BLaER1 treated with 17β-estradiol and CSF1 and Interleukin-3, amounts not matched to agents 10 nM and 100 nM (cell line): ENCODE data around the gene TRIM15.
A peak's percentile ranks its signal among the peaks of the same experiment; 100 is the strongest.
"Not testable (repeated sequence)": the region's sequence is repeated elsewhere in the genome, so short reads cannot be mapped to it uniquely, and the experiment has no call there.

Source experiments
- H3K27ac ChIP-seq, 11 experiments: shearing (Covaris generic); formaldehyde crosslinking; 2 replicates each; pipeline ENCODE4 v1.8.1; 2022
- H3K27me3 ChIP-seq, 11 experiments: shearing (Covaris generic); formaldehyde crosslinking; 2 replicates each; pipeline ENCODE4 v1.8.1; 2022
- H3K36me3 ChIP-seq, 11 experiments: shearing (Covaris generic); formaldehyde crosslinking; 2 replicates each; pipeline ENCODE4 v1.8.1; 2022
- H3K4me1 ChIP-seq, 10 experiments: shearing (Covaris generic); formaldehyde crosslinking; 2 replicates each; pipeline ENCODE4 v1.8.1; 2022
- H3K4me2 ChIP-seq, 11 experiments: shearing (Covaris generic); formaldehyde crosslinking; 2 replicates each; pipeline ENCODE4 v1.8.1; 2022
- H3K4me3 ChIP-seq, 10 experiments: shearing (Covaris generic); formaldehyde crosslinking; 2 replicates each; pipeline ENCODE4 v1.8.1; 2022
- H3K9ac ChIP-seq, 11 experiments: shearing (Covaris generic); formaldehyde crosslinking; 2 replicates each; pipeline ENCODE4 v1.8.1; 2022
- H3K9me3 ChIP-seq, 11 experiments: shearing (Covaris generic); formaldehyde crosslinking; replicated peaks in 1 of 11; 2 replicates each; pipeline ENCODE4 v1.8.1; 2022
- H4K20me1 ChIP-seq, 11 experiments: shearing (Covaris generic); formaldehyde crosslinking; 2 replicates each; pipeline ENCODE4 v1.8.1; 2022
- Cebpa-rat ChIP-seq, 11 experiments: shearing (Covaris generic); IDR thresholded peaks; 2 replicates each; pipeline ENCODE4 v1.8.1; 2022

The TRIM15 gene

DNA sequence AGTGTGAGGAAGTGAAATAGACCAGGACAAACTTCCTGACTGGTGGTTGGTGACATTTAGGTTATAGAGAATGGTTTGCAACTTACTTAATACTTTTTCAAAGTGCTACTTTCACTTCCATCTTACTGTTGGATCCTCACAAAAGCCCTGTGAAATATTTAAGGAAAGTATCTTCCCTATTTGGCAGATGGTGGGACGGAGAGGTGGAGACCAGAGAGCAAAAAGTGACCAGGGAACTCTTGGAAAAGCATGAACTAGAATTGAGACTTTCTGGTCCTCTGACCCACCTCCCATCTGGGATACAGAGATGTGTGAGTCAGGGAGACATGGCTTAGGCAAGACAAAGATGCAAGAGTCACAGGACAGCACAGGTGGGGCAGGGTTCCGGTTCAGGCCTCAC is 5.3 kb upstream of the TRIM15 start:
- Histone ChIP-seq H3K27ac (no peak overlapping the region), H3K9ac (no peak overlapping the region), H3K27me3 (no peaks in the 10 kb centered on the region), H3K9me3 (no peaks in the 10 kb centered on the region), H3K36me3 (no peaks in the 10 kb centered on the region), H4K20me1 (no peaks in the 10 kb centered on the region), H3K4me3 (no peak overlapping the region), H3K4me1 (peaks cover 1 to 15% (median 6%) of the 10 kb centered on the region in 10 experiments; a peak in 19 of 20 replicates), H3K4me2 (peak overlapping the region in 5 of 11 experiments; percentile 2 to 33 (median 28); a peak in 6 of 22 replicates)
- TF ChIP-seq Cebpa-rat (IDR thresholded peaks at IDR 0.05): no peak

DNA sequence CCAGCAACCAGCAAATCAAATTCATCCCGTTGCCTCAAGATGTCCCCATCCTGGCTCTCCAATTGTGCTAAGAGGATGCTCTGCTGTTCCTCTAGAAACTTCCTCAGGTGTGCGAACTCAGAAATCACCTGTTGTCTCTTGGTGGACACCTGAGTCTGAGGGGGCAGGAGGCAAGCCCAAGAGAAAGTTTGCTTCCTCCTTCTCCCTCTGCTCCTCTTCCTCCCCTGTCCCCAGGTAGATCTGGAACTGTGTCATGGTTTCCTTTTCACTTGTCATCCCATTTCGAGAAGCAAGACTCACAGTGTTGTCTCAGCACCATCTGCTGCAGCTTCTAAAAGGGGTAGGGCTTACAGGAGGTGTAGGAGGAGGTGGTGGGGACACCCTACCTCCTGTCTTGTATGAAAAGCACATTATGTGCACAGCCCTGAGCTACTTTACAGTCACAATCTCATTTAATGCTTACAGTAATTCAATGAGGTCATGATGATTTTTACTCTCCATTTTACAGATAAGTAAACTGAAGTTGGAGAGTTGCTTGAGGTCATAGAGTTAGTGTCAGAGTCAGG is 4.8 kb upstream of the TRIM15 start:
- Histone ChIP-seq H3K27me3 (no peaks in the 10 kb centered on the region), H3K9me3 (no peaks in the 10 kb centered on the region), H3K9ac (no peak overlapping the region), H3K27ac (no peak overlapping the region), H3K4me1 (peaks cover 6 to 21% (median 10%) of the 10 kb centered on the region in 10 experiments; a peak in 19 of 20 replicates), H3K4me2 (peak overlapping the region in 5 of 11 experiments; percentile 2 to 33 (median 28); a peak in 4 of 22 replicates), H3K36me3 (no peaks in the 10 kb centered on the region), H3K4me3 (no peak overlapping the region), H4K20me1 (no peaks in the 10 kb centered on the region)
- TF ChIP-seq Cebpa-rat (IDR thresholded peaks at IDR 0.05): no peak

DNA sequence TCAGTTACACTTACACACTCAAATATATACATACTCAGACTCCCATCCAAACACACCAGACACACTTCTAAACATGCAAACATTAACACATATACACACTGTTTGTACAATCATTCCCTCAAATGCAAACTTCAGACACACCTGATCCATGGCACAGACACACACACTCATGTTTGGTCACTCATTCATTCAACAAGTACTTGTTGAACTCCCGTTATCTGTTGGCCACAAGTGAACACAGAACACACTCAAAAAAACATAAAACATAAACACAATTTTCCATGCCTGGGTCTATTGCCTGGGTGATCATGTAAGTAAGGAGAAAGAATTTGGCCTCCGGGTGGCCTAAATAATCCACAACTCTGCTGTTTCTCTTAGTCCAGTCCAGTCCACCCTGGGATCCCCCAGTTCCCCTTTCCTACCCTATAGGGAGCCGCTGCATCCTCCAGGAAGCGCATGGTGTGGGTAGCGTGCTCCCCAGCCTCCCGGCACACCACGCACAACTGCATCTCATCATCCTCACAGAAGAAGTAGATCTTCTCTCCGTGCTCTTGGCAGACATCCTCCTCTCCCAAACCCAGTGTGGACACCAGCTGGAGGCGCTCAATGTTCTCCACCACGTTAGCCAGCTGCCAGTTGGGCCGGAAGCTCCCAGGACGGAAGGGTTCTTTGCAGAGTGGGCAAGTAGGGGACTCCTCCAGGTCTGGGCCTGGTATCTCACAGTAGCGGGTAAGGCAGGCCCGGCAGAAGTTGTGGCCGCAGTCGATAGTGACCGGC is 3.1 kb upstream of the TRIM15 start:
- Histone ChIP-seq H3K4me2 (no peak overlapping the region), H3K27ac (no peak overlapping the region), H4K20me1 (no peaks in the 10 kb centered on the region), H3K9ac (no peak overlapping the region), H3K9me3 (no peaks in the 10 kb centered on the region), H3K27me3 (no peaks in the 10 kb centered on the region), H3K36me3 (no peaks in the 10 kb centered on the region), H3K4me1 (peaks cover 6 to 22% (median 11%) of the 10 kb centered on the region in 10 experiments; a peak in 19 of 20 replicates), H3K4me3 (no peak overlapping the region)
- no peak for TF ChIP-seq Cebpa-rat (IDR thresholded peaks at IDR 0.05)

DNA sequence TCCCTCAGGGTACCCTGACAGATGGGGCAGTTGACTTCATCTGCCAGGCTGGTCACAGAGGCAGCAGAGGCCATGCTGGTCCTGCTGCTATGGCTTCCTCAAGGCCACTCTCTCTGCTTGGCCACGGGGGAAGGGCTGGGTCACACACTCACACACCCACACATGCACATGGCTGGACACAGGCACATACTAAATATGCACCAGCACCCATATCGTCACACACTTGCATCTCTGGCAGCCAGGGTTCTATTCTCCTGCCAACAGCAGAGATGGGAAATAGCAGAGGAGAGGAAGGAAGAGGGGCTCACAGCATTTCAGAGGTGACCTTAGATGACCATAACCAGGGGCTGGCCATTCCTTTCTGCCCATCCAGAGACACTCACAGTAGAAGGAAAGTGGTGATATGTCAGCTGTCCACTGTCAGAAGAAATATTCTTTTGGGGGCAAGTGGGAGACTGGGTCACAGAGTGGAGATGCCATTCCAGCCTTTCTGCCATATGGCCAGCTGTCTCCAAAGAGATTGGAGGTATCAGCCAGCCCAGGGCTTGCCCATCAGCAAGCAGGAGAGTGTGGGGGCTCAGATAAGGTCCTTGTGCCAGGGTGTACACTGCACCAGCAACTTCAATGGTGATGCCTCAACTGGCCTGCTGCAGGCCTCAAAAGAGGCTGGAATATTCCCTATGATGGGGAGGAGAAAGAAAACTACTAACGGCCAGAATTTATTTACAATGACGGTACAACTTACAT is 2.4 kb upstream of the TRIM15 start, which contains the start of gene TRIM10:
TSS of gene TRIM10 (minus strand) at position 427 of the 747 bp plus-strand sequence. CDS start at position 74, 353 bp downstream.
- no peaks in the 10 kb centered on the region for H3K36me3 ChIP-seq
- no peaks in the 10 kb centered on the region for H3K9me3 ChIP-seq
- H4K20me1 ChIP-seq: no peaks in the 10 kb centered on the region
- no peak for TF ChIP-seq Cebpa-rat (IDR thresholded peaks at IDR 0.05)
- no peak within 1 kb of the TSS for H3K4me2 ChIP-seq
- no peak within 1 kb of the TSS for H3K27ac ChIP-seq
- no peak within 1 kb of the TSS for H3K9ac ChIP-seq
- H3K4me1 ChIP-seq: peaks cover 6 to 22% (median 11%) of the 10 kb centered on the region in 10 experiments; a peak in 19 of 20 replicates
- H3K4me3 ChIP-seq: no peak within 1 kb of the TSS
- H3K27me3 ChIP-seq: no peaks in the 10 kb centered on the region

DNA sequence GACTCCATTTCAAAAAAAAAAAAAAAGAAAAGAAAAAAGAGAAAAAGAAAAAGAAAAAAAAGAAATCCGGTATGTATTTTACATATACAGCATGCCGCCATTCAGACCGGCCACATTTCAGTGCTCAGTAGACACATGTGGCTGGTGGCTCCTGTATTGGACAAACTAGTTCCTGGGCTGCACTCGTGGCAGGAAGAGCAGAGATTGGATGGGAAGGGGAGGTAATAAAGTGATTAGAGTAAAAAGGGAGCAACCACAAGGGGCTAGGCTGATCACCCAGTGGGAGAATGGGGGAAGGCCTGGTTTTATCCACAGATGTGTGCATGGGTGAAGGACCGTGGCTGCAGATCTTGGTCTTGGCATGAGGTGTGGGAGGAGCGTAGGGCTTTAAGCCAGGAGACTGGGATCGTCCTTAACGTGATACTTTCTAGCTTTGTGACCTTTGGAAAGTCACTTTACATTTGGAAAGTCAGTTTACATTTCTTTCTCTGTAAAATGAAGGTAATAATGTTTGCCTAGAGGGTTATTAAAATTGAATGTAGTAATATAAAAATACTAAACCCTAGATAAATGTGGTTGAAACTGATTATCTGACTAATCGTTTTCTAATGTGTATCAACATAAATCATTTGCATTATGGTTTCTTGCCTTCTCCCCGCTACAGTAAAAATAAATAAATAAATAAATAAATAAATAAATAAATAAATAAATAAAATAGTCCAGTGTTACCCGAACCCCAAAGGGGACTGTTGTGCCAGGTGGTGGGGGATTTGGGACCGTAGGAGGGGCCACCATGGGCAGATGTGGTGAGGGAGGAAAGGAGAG is 869 bp upstream of the TRIM15 start:
- Histone ChIP-seq H3K27me3 (no peaks in the 10 kb centered on the region), H3K36me3 (no peaks in the 10 kb centered on the region), H3K4me2 (peak overlapping the region in 8 of 11 experiments; percentile 8 to 46 (median 34); a peak in 8 of 22 replicates), H3K4me1 (peaks cover 6 to 21% (median 10%) of the 10 kb centered on the region in 10 experiments; a peak in 19 of 20 replicates), H3K27ac (no peak overlapping the region), H3K9ac (no peak overlapping the region), H3K9me3 (no peaks in the 10 kb centered on the region), H3K4me3 (no peak overlapping the region), H4K20me1 (no peaks in the 10 kb centered on the region)
- TF ChIP-seq Cebpa-rat (IDR thresholded peaks at IDR 0.05): no peak

DNA sequence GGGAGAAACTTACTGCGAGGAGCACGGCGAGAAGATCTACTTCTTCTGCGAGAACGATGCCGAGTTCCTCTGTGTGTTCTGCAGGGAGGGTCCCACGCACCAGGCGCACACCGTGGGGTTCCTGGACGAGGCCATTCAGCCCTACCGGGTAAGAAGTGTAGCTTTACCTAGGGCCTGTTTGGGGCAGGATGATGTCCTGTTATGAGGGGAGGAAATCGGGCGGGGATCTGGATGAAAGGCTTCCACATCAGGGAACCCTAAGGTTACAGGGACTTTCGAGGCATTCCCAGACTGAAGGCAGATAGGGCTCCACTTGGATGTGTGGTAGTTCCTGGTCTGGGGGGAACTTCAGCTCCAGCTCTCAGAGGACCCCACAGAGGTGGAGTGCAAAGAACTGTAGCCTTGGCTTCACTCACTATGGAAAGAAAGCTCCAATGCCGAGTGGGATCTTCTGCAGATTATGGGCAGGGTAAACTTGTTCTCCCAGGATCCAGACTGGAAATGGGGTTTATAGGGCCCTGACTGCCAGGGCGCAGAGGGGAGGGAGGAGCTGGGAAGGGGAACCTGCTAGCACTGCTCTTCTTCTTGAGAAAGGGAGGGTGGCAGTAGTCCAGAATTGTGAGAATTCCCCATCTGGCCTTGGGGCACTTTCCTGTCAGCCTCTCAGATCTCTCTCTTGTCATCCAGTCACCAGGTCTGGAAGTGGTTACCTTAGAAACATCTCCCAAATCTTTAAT is 740 bp downstream of the TRIM15 start:
- H3K9me3 ChIP-seq: no peaks in the 10 kb centered on the region
- H3K9ac ChIP-seq: no peak overlapping the region
- no peaks in the 10 kb centered on the region for H3K27me3 ChIP-seq
- no peak overlapping the region for H3K4me3 ChIP-seq
- H3K4me2 ChIP-seq: 0 out of 22 replicates have a peak overlapping the region, but pooled peaks of 1 of the 11 experiments have one; percentile 22
- H3K27ac ChIP-seq: no peak overlapping the region
- H4K20me1 ChIP-seq: no peaks in the 10 kb centered on the region
- peaks cover 0 to 10% (median 8%) of the 10 kb centered on the region in 10 experiments; a peak in 15 of 20 replicates for H3K4me1 ChIP-seq
- no peak for TF ChIP-seq Cebpa-rat (IDR thresholded peaks at IDR 0.05)
- no peaks in the 10 kb centered on the region for H3K36me3 ChIP-seq

DNA sequence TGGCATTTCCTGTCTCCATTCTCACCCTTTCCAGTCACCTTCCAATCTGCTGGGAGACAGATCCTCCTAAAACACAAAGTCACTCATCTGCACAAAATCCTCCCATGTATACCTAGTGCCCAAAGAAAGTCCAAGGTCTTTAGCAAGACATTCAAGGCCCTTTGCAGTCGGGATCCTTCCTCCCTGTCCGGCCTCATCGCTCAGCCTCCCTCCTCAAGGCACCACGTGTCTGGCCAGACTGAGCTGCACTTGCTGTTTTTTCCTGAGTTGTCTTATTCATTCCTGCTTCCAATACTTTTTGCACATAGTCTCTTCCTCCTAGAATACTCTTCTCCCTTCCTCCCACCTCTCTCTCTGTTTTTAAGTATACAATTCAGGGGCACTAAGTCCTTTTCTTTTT is 1.4 kb downstream of the TRIM15 start:
- H4K20me1 ChIP-seq: no peaks in the 10 kb centered on the region
- H3K36me3 ChIP-seq: no peaks in the 10 kb centered on the region
- H3K4me2 ChIP-seq: no peak overlapping the region
- no peak for TF ChIP-seq Cebpa-rat (IDR thresholded peaks at IDR 0.05)
- no peak overlapping the region for H3K4me3 ChIP-seq
- H3K27me3 ChIP-seq: no peaks in the 10 kb centered on the region
- H3K4me1 ChIP-seq: peaks cover 0 to 10% (median 8%) of the 10 kb centered on the region in 10 experiments; a peak in 15 of 20 replicates
- H3K9ac ChIP-seq: no peak overlapping the region
- H3K9me3 ChIP-seq: no peaks in the 10 kb centered on the region
- no peak overlapping the region for H3K27ac ChIP-seq

DNA sequence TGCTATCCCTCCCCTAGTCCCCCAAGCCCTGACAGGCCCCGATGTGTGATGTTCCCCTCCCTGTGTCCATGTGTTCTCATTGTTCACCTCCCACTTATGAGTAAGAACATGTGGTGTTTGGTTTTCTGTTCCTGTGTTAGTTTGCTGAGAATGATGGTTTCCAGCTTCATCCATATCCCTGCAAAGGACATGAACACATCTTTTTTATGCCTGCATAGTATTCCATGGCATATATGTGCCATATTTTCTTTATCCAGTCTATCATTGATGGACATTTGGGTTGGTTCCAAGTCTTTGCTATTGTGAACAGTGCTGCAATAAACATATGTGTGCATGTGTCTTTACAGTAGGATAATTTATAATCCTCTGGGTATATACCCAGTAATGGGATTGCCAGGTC is 1.9 kb downstream of the TRIM15 start:
- H4K20me1 ChIP-seq, H3K9ac ChIP-seq, H3K9me3 ChIP-seq, H3K27me3 ChIP-seq, H3K36me3 ChIP-seq, H3K4me3 ChIP-seq, H3K27ac ChIP-seq, H3K4me2 ChIP-seq: not testable (repeated sequence)
- H3K4me1 ChIP-seq: peaks cover 0 to 10% (median 8%) of the 10 kb centered on the region in 10 experiments; a peak in 15 of 20 replicates
